HG02588 (cell line): ENCODE data around the gene MSI2.
"Not testable (repeated sequence)": the region's sequence is repeated elsewhere in the genome, so short reads cannot be mapped to it uniquely, and the experiment has no call there.

Source experiments
- ATAC-seq: cut with Tn5 transposase; IDR thresholded peaks from one replicate; pipeline ENCODE4 v1.9.1; 2021; ENCODE audit warnings: mild to moderate bottlenecking, moderate library complexity; ENCODE audit not compliant: unreplicated experiment

MSI2 gene

GRCh38 chr17:57288773-57289121, 32.4 kb downstream of the MSI2 start:
- ATAC-seq, result no peak

DNA sequence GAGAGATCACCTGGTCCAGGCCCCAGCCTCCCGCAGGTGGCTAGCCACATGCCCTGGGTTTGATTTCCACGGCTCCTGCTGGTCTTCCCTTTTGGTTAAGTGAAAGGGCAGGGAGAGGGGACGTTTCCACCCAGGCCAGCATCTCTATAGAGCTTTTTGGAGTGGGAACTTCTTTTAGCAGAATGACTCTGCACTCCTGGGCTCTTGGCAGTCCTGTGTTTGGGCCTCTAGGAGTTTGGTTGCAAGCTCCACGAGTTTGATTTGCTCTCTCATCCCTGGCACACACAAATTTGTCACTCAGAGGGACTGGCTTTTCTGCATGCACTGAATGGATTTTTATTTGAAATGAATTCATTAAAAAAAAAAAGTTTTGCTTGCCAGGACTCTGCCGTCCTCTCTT, 32.8 kb downstream of the MSI2 start:
- ATAC-seq, result no peak

GRCh38 chr17:57289613-57290012, 33.3 kb downstream of the MSI2 start:
- no peak for ATAC-seq

DNA sequence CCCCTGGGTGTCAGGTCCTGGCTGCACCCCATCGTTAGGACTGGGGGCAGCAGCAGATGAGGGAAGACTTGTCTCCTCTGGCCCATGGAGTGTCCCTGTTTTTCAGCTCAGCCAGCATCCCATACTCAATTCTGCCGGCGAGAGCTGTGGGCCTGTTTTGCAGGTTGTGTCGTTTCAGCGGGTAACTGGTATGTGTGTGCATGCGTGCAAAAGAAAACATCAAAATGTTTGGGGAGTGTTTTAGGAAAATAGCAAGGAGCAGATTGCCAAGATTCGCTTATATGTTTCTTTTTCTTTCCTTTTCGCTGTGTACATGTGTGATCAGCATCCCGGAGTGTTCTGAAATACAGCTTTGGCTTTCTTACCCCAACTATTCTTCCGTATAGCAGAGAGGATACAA, 34.7 kb downstream of the MSI2 start:
- ATAC-seq, result no peak

DNA sequence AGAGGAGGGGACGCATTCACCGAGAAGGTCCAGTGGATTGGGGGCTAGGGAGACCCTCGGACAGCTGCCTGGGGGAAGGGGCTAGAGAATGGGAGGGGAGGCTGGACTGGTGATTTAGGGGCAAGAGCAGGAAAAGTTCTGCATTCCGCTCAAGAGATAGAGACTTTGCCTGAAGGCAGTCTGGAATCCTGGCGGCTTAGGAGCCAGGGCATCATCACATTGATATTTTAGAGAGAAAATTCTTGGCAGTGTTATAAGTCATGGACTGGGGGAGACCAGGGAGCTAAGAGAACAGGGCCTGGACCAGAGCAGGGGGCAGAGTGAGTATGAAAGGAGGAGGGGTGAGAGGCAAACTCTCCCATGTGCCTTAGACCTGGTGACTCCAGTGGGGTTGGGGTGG, 35.8 kb downstream of the MSI2 start:
- ATAC-seq, result no peak

GRCh38 chr17:57293077-57293476, 36.8 kb downstream of the MSI2 start:
- no peak for ATAC-seq

- ATAC-seq, result no peak
These were observed 37.8 kb downstream of the MSI2 start for GRCh38 chr17:57294101-57294500.

DNA sequence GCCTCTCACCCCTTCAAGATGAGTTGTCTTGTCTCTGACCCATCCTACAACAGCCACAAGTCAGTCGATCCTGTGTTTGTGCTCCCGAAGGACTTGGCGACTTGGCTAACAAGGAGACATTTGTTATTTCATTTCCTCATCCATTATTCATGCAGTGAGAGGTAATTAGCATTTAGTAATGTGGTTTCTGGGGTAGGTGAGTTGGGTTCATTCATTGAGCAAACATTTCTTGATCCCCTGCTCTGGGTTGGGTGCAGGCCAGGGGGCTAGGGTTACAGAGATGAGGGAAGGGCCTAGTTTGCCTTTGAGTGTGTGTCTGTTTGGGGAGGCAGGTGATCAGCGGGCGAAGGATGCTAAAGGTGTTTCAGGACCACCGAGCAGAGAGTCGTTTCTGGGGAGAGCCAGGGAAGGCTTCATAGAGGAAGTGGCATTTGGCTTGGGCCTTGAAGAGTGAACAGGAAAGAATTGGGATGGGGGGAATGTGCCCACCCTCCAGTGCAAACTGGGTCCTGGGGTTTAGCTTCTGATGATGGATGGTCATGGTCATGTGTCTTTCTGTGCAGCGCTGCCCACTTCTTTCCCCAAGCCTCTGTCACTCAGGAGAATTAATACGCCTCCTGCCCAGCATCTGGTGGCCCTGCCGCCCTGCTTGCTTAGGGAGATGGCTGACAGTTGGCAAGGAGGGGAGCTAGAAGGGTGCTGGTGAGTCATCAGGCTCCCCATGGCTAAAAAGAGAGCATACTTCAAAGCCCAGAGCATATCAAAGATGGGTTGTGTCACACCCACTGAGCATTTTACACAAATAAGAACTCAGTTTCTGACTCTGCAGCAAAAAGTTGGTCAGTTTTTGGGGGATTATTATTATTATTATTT, 38.5 kb downstream of the MSI2 start:
- no peak for ATAC-seq

GRCh38 chr17:57295526-57296023, 39.3 kb downstream of the MSI2 start:
- ATAC-seq, result no peak

DNA sequence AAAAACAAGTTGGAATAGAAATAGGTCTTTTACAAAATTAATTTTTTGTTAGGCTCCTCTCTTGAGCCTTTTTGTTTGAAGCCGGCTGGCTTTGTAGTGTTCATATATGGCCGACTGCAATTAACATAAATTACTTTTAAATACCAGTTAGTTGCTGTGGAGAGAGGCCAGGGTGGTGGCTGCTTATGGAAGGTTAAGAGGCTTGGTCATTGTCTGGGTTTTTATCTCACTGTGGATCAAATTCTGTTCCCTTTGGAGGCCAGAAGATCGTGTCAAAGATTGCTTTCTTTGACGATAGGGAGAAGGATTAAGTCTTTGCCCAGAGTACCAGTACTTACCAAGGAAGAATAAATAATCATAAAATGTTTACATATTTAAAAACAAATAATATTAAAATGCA, 39.9 kb downstream of the MSI2 start:
- no peak for ATAC-seq

GRCh38 chr17:57299176-57299575, 42.9 kb downstream of the MSI2 start:
- no peak for ATAC-seq

DNA sequence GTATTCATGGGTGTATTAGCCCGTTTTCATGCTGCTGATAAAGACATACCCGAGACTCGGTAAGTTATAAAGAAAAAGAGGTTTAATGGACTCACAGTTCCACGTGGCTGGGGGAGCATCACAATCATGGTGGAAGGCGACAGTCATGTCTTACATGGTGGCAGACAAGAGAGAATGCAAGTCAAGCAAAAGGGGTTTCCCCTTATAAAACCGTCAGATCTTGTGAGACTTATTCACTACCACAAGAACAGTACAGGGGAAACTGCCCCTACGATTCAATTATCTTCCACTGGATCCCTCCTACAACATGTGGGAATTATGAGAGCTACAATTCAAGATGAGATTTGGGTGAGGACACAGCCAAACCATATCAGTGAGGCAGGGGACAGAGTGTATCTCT, 44.3 kb downstream of the MSI2 start:
- not testable (repeated sequence) for ATAC-seq

DNA sequence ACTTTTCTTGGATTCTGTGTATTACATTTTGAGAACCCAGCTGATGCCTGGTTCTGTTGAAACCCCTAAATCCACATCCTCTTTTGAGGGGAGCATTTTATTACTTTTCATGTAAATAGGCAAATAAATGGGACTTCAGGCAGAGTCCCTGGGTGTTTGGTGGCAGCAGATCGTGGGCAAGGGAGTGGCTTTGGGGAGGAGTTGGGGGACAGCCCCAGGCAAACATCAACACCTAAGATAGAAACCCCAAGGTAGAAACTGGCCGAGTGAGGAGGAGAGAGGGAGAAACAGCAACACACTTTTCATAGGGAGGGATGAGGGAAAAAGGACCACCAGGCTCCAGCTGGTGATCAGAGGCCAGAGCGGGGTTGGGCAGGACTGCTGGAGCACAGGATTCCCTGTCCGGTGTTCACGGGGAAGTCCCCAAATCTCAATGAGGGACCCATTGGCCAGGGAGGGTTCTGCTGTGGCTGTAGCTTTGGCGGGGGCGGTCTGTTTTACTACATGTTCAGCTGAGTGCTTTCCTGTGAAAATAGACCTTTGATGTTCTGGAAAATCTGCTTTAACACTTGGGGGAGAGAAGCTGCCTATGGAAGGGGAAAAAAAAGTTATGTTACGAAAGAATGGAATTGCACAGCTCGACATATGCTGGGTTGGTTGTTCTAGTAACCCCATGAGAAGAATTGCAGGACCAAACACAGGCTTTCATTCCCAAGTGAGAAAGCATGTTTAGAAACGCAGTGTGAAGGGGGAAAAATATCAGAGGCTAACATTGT, 46.6 kb downstream of the MSI2 start:
- ATAC-seq, result no peak

- no peak for ATAC-seq
These were observed 48.9 kb downstream of the MSI2 start for GRCh38 chr17:57305144-57305728.

DNA sequence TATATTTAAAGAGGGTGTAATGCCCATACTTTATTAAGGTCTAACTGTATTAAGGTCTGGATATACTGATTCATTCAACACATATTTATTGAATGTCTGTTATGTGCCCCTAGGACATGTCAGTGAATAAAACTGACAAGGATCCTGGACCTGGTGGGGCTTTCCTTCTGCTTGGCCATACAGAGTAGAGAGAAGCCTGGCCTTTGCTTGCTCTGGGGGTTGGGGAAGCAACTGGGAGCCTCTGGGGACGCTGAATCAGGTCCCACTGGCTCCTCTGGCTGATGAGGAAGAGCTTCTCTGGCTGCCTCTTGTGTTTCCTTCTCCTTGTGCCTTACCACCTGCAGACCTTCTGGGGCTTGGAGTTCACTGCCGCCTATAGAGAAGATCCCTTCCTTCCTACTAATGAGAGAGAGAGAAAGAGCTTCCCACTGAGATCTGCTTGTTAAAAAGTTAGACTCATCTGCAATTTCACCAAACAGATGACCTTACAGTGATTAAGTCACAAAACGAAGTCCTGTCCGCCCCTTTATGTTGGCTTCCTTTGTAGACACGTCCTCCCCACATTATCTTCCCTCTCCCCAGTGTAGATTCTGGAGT, 49.7 kb downstream of the MSI2 start:
- ATAC-seq, result no peak

GRCh38 chr17:57308543-57309186, 52.3 kb downstream of the MSI2 start:
- no peak for ATAC-seq

DNA sequence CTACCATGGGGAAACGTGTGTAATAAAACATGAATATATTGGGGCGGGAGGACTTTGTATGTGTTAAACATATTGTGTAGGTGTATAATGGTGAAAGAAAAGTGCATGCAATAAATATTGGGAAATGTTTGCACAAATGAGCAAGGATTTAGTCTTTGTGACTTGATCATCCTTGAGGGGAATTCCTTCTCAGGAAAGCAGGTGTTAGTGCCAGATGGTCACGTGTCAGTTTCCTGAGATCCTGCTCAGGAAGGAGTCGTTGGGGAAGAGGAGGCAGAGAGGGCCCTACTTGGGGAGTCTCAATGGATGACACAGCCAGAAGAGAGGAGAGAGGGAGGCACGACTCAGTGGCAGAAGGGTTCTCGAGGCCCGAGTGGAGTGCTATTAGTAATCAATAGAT, 53.2 kb downstream of the MSI2 start:
- ATAC-seq, result no peak

GRCh38 chr17:57311281-57312216, 55.2 kb downstream of the MSI2 start:
- no peak for ATAC-seq

DNA sequence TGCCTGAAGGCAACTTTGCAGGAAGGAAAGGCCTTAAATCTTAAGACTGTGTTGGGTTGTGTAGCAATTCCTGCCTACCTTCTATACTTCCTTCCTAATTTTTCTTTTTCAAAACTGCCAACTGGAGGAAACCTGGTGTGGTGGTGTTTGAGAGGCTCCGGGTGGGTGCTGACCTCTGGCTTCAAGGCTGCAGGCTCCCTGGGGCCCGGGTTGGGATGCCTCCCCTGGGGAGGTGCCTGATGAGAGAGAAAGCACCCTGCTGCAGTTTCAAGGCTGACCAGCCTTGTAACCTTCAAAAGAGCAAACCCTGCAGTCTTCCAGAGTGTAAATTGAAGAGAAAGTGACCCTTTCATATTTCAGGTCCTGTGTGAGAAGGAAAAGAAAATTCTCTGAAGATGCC, 55.9 kb downstream of the MSI2 start:
- no peak for ATAC-seq
